Heart right ventricle (tissue), 16 donors: ENCODE data around the gene OR2C3. TPM values are rescaled to one million over a fixed set of nuclear protein-coding genes. Genes with fewer than 3 reads are reported as not detected.

ENCODE experiments used
- ATAC-seq, 8 donors: fragments of 200-7000 bp; cut with Tn5 transposase; one replicate each; pipeline ENCODE4 v1.9.1; 2020; ENCODE audit warnings: mild to moderate bottlenecking in 8 of 8, moderate library complexity in 8 of 8, moderate number of reproducible peaks in 1 of 8
- DNase-seq, 2 donors: peaks; one replicate each; pipeline ENCODE4 v3.0.0-alpha.2; 2020
- H3K27ac ChIP-seq, 10 donors: fragments of 200-600 bp; sonication (generic) in 2 of 10; one replicate each; pipeline versions ENCODE4 v1.5.0 to v1.8.0; 2020 to 2022; ENCODE audit warnings: mild to moderate bottlenecking in 3 of 10
- H3K27me3 ChIP-seq, 7 donors: fragments of 200-600 bp; one replicate each; pipeline ENCODE4 v1.8.0; 2021 to 2022; ENCODE audit warnings: mild to moderate bottlenecking in 2 of 7
- H3K36me3 ChIP-seq, 9 donors: fragments of 200-600 bp; sonication (generic) in 1 of 9; one replicate each; pipeline versions ENCODE4 v1.5.0 to v1.8.0; 2020 to 2022; ENCODE audit warnings: mild to moderate bottlenecking in 2 of 9
- H3K4me1 ChIP-seq, 9 donors: fragments of 200-600 bp; sonication (generic) in 1 of 9; one replicate each; pipeline versions ENCODE4 v1.5.0 to v1.8.0; 2020 to 2022; ENCODE audit warnings: mild to moderate bottlenecking in 4 of 9
- H3K4me3 ChIP-seq, 10 donors: fragments of 200-600 bp; sonication (generic) in 2 of 10; one replicate each; pipeline versions ENCODE4 v1.5.0 to v1.8.0; 2020 to 2022; ENCODE audit warnings: mild to moderate bottlenecking in 7 of 10, moderate library complexity in 2 of 10
- H3K9me3 ChIP-seq, 11 donors: fragments of 200-600 bp in 10 of 11; sonication (generic) in 2 of 11; one replicate each; pipeline versions ENCODE4 v1.5.0 to v1.8.0; 2013 to 2022; ENCODE audit warnings: mild to moderate bottlenecking in 2 of 11, control low read depth in 1 of 11, moderate library complexity in 1 of 11
- WGBS, 2 donors: extraction: QIAGEN DNeasy Blood & Tissue Kit; methylation state at CpG; one replicate each; pipeline ENCODE4 v1.1.7; 2013; ENCODE audit warnings: inconsistent platforms in 1 of 2; 5-methylcytosine and 5-hydroxymethylcytosine counted together
- intact Hi-C, 10 donors: fragments of 100-400 bp; cut with DNase I; formaldehyde crosslinking; loops; one replicate each; pipeline versions ENCODE4 v1.11.1 to v1.14.2; 2022
- polyA plus RNA-seq, 2 donors: library from polyadenylated mRNA; stranded (reverse); fragments of 200-250 nt; gene quantifications; one replicate each; pipeline ENCODE4 v1.2.3, GENCODE V29; 2013
- total RNA-seq, 10 donors: library from RNA; stranded (reverse); fragmentation: NEBNext Ultra II Directional in 3 of 10; extraction: Animal tissue kit (Norgen Biotek cat#: 25700) in 3 of 10; gene quantifications; one replicate each; pipeline versions ENCODE4 v1.2.1 to v1.2.4, GENCODE V29; 2021 to 2023
- TF ChIP-seq, protein P1 (sequence below), 9 donors: fragments of 200-600 bp; sonication (generic) in 2 of 9; IDR thresholded peaks; one replicate each; pipeline versions ENCODE4 v1.5.0 to v1.8.0; 2021 to 2022; ENCODE audit warnings: antibody characterized with exemption in 9 of 9, mild to moderate bottlenecking in 5 of 9, moderate library complexity in 1 of 9
- donor health status: Arrhythmogenic right ventricular cardiomyopathy.
- donor health status: ischemic (EF 13 %, LVEDD 7.1; RV severe dilation, severe dysfunction).
- donor health status: healthy with polysubstance abuse.
- donor health status: DM: no; HTN: yes; CAD: no.
- donor health status: DM: no; HTN: no; CAD: no.
- donor health status: ischemic (EF 25% LVEDD 6.9; RV normal size, moderate dysfunction).
- donor health status: ischemic (EF 25% LVEDD 5.7; RV mildly dilated, moderate dysfunction).
- donor health status: healthy.
- donor health status: DM: yes; HTN: yes; CAD: no.
- donor health status: Ischemic cardiomyopathy.
- donor health status: ischemic (EF 35%, LVEDD 5.7; RV mildly dilated, moderate dysfunction).
- donor health status: nonischemic (EF 11% LVEDD 7.7; RV severe dilation, severe dysfunction).
- donor health status: DM: yes; HTN: yes; CAD: no.
- donor health status: PGD.
- donor health status: ischemic (EF 29% LVEDD 5.4; RV normal size, mild dysfunction).
- donor health status: nonischemic (EF 23%, LVEDD 6.1; RV moderate dilation, normal function).

Gene OR2C3
- total and polyA plus RNA-seq, 12 donors: under 0.01 to 0.02 TPM; not detected in 10

DNA sequence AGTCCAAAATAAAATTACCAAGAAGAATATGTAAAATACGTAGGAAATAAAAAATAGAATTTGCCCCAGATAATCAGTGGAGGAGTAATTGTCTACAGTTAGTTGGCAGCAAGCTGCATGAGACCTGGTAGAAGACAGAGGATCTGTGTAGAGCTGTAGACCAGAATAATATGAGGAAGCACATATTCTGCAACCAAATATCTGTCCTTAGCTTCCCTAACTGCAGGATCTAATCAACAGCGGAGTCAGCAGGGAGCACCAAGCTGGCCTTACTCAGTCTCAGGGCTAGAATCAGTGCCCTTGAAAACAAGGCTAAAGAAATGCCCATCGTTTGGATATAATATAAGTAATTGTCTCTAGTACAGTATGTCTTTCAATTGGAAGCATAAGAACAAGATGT, 6.6 kb upstream of the OR2C3 start:
- Histone ChIP-seq H3K4me1 (no peaks in the 10 kb centered on the region), H3K9me3 (peaks cover 0 to under 1% (median 0%) of the 10 kb centered on the region in 11 donors), H3K27me3 (no peaks in the 10 kb centered on the region), H3K36me3 (no peaks in the 10 kb centered on the region), H3K4me3 (no peak overlapping the region), H3K27ac (no peak overlapping the region)
- intact Hi-C loops: no loop called here
- no peak for DNase-seq
- TF ChIP-seq, protein P1, sequence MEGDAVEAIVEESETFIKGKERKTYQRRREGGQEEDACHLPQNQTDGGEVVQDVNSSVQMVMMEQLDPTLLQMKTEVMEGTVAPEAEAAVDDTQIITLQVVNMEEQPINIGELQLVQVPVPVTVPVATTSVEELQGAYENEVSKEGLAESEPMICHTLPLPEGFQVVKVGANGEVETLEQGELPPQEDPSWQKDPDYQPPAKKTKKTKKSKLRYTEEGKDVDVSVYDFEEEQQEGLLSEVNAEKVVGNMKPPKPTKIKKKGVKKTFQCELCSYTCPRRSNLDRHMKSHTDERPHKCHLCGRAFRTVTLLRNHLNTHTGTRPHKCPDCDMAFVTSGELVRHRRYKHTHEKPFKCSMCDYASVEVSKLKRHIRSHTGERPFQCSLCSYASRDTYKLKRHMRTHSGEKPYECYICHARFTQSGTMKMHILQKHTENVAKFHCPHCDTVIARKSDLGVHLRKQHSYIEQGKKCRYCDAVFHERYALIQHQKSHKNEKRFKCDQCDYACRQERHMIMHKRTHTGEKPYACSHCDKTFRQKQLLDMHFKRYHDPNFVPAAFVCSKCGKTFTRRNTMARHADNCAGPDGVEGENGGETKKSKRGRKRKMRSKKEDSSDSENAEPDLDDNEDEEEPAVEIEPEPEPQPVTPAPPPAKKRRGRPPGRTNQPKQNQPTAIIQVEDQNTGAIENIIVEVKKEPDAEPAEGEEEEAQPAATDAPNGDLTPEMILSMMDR (IDR thresholded peaks at IDR 0.05): no peak
- WGBS, 2 donors: 67 to 73% methylated on average over 3 of the region's 3 CpGs
- no peak for ATAC-seq

GRCh38 chr1:247540581-247540980, 4.3 kb upstream of the OR2C3 start:
- DNase-seq (no peak), ATAC-seq (no peak)
- Histone ChIP-seq H3K4me3 (no peak overlapping the region), H3K36me3 (no peaks in the 10 kb centered on the region), H3K27me3 (no peaks in the 10 kb centered on the region), H3K27ac (no peak overlapping the region), H3K9me3 (peaks cover 0 to 7% (median 0%) of the 10 kb centered on the region in 11 donors), H3K4me1 (no peaks in the 10 kb centered on the region)
- TF ChIP-seq, protein P1 (IDR thresholded peaks at IDR 0.05): no peak
- whole genome bisulfite sequencing, 2 donors: 32 to 36% methylated on average over 7 of the region's 7 CpGs
- intact Hi-C loops: no loop called here

DNA sequence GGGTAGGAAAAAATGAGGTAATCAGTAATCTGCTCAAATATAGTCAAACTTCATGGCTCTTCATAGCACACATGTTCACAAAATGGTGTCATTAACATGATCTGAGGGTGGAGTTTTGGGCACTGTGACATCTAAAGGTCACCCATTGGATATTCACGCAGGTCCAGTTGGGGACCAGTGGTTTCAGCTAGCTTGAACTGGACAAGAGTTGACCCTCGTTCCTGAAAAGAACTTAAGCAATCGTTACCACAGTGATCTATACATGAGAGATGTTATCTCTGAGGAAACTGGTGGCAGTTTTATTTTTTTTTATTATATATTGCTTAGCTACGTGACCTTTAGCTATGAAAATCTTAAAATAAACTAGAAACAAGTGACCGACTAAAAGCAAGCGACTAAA, 3.0 kb upstream of the OR2C3 start:
- ATAC-seq (no peak), DNase-seq (no peak)
- no peaks in the 10 kb centered on the region for H3K4me1 ChIP-seq
- H3K36me3 ChIP-seq: no peaks in the 10 kb centered on the region
- H3K27ac ChIP-seq: no peak overlapping the region
- no peaks in the 10 kb centered on the region for H3K27me3 ChIP-seq
- peaks cover 0 to 7% (median 0%) of the 10 kb centered on the region in 11 donors for H3K9me3 ChIP-seq
- WGBS, 2 donors: 80 to 88% methylated on average over 6 of the region's 6 CpGs
- intact Hi-C loops: no loop called here
- no peak overlapping the region for H3K4me3 ChIP-seq
- TF ChIP-seq, protein P1 (IDR thresholded peaks at IDR 0.05): no peak

- no peak overlapping the region for H3K27ac ChIP-seq
- intact Hi-C loops: no loop called here
- H3K9me3 ChIP-seq: peaks cover 0 to 7% (median 0%) of the 10 kb centered on the region in 11 donors
- H3K4me3 ChIP-seq: no peak overlapping the region
- no peaks in the 10 kb centered on the region for H3K4me1 ChIP-seq
- H3K36me3 ChIP-seq: no peaks in the 10 kb centered on the region
- no peak for DNase-seq
- TF ChIP-seq, protein P1 (IDR thresholded peaks at IDR 0.05): no peak
- H3K27me3 ChIP-seq: no peaks in the 10 kb centered on the region
- WGBS, 2 donors: 79 to 81% methylated on average over 5 of the region's 5 CpGs
- no peak for ATAC-seq
These were observed 2.3 kb upstream of the OR2C3 start for GRCh38 chr1:247538561-247538960.
